ENCODE results near the gene TPSAB1.

DNA sequence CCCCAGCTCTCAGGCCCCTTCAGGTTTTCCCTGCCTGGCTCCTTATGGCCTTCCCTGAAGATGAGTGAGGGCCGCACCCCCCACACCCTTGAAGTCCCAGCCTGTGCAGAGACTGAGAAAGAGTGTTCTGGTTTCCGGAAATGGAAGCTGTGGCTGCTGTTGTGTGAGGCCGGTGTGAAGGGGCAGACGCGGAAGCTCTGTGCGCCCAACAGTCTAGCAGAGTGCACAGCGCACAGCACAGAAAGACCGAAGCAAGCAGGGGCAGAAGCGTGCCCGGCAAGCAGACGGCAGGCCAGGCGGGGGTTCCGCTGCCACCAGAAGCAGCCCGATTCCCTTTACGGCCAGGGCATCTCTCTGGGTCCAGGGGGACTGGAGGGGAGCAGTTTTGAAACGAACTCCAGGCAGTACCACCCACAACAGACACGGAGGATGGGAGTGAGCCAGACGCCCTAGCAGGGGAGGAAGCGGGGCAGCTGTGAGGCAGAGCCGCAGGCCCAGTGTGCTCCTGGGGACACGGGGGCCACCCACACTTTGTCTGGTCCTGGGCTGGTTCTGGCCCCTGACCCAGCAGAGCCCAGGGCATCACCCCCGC is 32.2 kb upstream of the TPSAB1 start:
- TF ChIP-seq, protein P1, sequence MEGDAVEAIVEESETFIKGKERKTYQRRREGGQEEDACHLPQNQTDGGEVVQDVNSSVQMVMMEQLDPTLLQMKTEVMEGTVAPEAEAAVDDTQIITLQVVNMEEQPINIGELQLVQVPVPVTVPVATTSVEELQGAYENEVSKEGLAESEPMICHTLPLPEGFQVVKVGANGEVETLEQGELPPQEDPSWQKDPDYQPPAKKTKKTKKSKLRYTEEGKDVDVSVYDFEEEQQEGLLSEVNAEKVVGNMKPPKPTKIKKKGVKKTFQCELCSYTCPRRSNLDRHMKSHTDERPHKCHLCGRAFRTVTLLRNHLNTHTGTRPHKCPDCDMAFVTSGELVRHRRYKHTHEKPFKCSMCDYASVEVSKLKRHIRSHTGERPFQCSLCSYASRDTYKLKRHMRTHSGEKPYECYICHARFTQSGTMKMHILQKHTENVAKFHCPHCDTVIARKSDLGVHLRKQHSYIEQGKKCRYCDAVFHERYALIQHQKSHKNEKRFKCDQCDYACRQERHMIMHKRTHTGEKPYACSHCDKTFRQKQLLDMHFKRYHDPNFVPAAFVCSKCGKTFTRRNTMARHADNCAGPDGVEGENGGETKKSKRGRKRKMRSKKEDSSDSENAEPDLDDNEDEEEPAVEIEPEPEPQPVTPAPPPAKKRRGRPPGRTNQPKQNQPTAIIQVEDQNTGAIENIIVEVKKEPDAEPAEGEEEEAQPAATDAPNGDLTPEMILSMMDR (IDR thresholded peaks at IDR 0.05), result no peak
- TF ChIP-seq POLR2AphosphoS5 (IDR thresholded peaks at IDR 0.05) (no peak), POLR2A (IDR thresholded peaks at IDR 0.05) (no peak)

All from upper lobe of left lung (tissue), 4 donors.